BE2C (cell line): ENCODE data around the gene METTL15.

Experiments used
- DNase-seq: peaks from one replicate; pipeline ENCODE4 v3.0.0-alpha.2; 2020
- H3K27me3 ChIP-seq: fragments of 250-450 bp; sonication (Bioruptor Pico); 2 replicates; pipeline ENCODE4 v1.5.1; 2020; ENCODE audit warnings: mild to moderate bottlenecking
- H3K36me3 ChIP-seq: fragments of 250-450 bp; sonication (Bioruptor Pico); 2 replicates; pipeline ENCODE4 v1.5.1; 2020; ENCODE audit warnings: mild to moderate bottlenecking
- H3K4me1 ChIP-seq: fragments of 250-450 bp; sonication (Bioruptor Pico); 2 replicates; pipeline ENCODE4 v1.5.1; 2020
- H3K4me3 ChIP-seq: 2 replicates; pipeline ENCODE4 v1.5.1; 2011; ENCODE audit warnings: low read depth, low read length
- H3K9me3 ChIP-seq: fragments of 250-450 bp; sonication (Bioruptor Pico); 2 replicates; pipeline ENCODE4 v1.5.1; 2020
- TF ChIP-seq, protein P1 (sequence below): IDR thresholded peaks from 2 replicates; pipeline ENCODE4 v1.5.1; 2012; ENCODE audit warnings: mild to moderate bottlenecking, low read depth, low read length

The METTL15 gene

DNA sequence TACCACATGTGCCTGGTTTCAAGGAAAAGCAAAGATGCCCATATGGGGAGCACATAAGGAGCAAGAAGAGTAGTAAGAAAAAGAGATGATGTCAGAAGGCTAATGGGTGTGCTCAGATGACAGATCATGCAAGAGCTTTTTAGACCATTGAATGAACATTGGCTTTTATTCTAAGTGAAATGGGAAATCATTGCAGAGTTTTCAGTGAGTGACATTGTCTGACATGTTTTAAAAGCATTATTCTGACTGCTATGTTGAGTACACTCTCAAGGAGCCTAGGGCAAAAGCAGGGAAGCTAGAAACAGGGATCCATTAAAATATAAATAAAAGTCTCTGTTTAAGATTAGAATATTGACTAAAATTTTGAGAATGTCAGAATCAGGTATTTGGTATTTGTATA, 133.6 kb downstream of the METTL15 start:
- H3K4me3 ChIP-seq: no peak overlapping the region
- no peak for DNase-seq
- H3K36me3 ChIP-seq: no peaks in the 10 kb centered on the region
- no peaks in the 10 kb centered on the region for H3K9me3 ChIP-seq
- no peaks in the 10 kb centered on the region for H3K27me3 ChIP-seq
- TF ChIP-seq, protein P1, sequence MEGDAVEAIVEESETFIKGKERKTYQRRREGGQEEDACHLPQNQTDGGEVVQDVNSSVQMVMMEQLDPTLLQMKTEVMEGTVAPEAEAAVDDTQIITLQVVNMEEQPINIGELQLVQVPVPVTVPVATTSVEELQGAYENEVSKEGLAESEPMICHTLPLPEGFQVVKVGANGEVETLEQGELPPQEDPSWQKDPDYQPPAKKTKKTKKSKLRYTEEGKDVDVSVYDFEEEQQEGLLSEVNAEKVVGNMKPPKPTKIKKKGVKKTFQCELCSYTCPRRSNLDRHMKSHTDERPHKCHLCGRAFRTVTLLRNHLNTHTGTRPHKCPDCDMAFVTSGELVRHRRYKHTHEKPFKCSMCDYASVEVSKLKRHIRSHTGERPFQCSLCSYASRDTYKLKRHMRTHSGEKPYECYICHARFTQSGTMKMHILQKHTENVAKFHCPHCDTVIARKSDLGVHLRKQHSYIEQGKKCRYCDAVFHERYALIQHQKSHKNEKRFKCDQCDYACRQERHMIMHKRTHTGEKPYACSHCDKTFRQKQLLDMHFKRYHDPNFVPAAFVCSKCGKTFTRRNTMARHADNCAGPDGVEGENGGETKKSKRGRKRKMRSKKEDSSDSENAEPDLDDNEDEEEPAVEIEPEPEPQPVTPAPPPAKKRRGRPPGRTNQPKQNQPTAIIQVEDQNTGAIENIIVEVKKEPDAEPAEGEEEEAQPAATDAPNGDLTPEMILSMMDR: no peak
- no peaks in the 10 kb centered on the region for H3K4me1 ChIP-seq

DNA sequence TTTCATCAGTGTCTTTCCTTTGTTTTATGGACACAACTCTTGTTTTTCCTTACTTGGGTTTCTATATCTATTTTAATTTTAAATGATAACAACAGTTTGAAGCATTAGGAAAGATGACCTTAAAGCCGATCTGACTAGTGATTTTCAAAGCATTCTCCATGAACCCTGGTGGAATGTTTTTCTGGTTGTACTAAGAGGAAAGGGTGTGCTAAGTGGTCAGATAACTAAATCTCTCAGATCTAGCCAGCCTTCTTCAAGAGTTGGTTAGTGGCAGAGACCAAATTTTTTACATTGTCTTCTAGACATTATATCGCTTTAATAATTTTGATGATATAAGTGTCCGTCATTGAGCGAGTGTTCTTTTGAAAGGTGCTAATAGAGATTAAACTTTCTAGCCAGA, 134.4 kb downstream of the METTL15 start:
- no peaks in the 10 kb centered on the region for H3K4me1 ChIP-seq
- no peaks in the 10 kb centered on the region for H3K9me3 ChIP-seq
- H3K4me3 ChIP-seq: no peak overlapping the region
- TF ChIP-seq, protein P1: no peak
- DNase-seq: no peak
- no peaks in the 10 kb centered on the region for H3K27me3 ChIP-seq
- no peaks in the 10 kb centered on the region for H3K36me3 ChIP-seq

DNA sequence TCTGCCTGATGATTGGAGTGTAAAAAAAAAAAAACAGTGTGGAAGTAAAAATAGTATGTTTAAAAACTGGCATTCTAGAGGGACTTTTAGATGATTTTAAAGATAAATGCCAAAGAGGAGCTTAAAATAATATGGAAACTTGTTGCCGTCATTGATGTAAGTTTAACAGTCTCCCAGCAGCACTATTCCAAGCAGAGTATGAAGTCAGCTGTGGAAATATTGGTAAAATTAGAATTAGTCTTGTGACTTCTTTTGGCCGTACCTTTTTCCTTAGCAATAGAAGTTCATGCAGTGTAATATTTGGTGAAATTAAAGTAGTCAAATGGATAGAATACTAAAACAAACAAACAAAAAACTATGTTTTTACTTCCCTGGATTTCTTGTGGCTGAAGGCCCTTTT, 134.9 kb downstream of the METTL15 start:
- Histone ChIP-seq H3K4me1 (no peaks in the 10 kb centered on the region), H3K36me3 (no peaks in the 10 kb centered on the region), H3K27me3 (no peaks in the 10 kb centered on the region), H3K9me3 (no peaks in the 10 kb centered on the region), H3K4me3 (no peak overlapping the region)
- TF ChIP-seq, protein P1: no peak
- DNase-seq: no peak

DNA sequence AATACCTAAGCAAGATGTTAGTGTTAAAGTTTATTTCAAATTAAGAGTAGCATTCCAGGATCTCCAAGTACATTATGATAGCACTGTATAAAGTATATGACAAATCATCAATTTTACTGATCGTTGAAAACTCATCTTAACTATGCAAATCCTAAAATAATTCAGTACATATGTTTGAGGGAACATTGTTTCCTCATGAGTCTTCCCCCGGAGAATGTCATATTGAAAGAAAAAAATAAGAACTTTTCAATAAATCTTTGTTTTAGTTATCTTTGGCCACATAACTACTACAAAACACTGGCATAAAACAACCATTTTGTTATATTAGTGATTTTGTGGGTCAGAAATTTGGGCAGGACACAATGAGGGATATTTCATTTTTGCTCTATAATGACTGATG, 135.4 kb downstream of the METTL15 start:
- no peak for DNase-seq
- no peak overlapping the region for H3K4me3 ChIP-seq
- H3K36me3 ChIP-seq: no peaks in the 10 kb centered on the region
- TF ChIP-seq, protein P1: no peak
- H3K9me3 ChIP-seq: no peaks in the 10 kb centered on the region
- no peaks in the 10 kb centered on the region for H3K4me1 ChIP-seq
- no peaks in the 10 kb centered on the region for H3K27me3 ChIP-seq

DNA sequence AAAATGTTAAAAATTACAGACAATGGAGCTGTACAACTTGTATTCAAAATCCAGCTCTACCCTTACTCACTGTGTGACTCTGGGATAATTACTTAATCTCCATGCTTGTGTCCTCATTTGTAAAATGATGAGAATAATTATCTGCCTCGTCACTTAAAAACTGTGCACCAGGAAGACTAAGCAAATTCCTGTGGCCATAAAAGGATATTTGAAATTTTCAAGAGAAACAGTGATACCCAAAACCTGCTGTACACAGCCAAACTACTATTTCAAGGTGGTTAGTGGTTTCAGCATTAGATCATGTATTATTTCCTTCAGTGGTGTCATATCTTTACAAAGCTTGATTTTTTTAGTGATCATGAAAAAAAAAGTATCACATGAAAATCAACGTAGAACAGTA, 136.9 kb downstream of the METTL15 start:
- Histone ChIP-seq H3K4me1 (no peaks in the 10 kb centered on the region), H3K9me3 (no peaks in the 10 kb centered on the region), H3K4me3 (no peak overlapping the region), H3K36me3 (no peaks in the 10 kb centered on the region), H3K27me3 (no peaks in the 10 kb centered on the region)
- TF ChIP-seq, protein P1: no peak
- DNase-seq: no peak

DNA sequence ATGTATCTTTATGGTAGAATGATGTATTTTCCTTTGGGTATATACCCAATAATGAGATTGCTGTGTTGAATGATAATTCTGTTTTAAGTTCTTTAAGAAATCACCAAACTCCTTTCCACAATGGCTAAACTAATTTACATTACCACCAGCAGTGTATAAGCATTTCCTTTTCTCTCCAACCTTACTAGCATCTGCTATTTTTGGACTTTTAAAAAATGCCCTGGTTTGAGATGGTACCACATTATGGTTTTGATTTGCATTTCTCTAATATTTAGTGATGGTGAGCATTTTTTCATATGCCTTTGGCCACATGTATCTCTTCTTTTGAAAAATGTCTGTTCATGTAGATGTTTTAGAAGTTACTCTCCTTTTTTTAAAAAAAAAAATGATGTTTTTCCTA, 142.0 kb downstream of the METTL15 start:
- Histone ChIP-seq H3K4me1 (no peaks in the 10 kb centered on the region), H3K27me3 (no peaks in the 10 kb centered on the region), H3K4me3 (no peak overlapping the region), H3K36me3 (no peaks in the 10 kb centered on the region), H3K9me3 (no peaks in the 10 kb centered on the region)
- TF ChIP-seq, protein P1: no peak
- no peak for DNase-seq
